NK-92 treated with Interleukin-12 subunit alpha and Interleukin-12 subunit beta, amount 100 ng/mL, for 24 hours (cell line): ENCODE results near the gene DKK3.

ENCODE experiments used
- DNase-seq: peaks from one replicate; lab custom pipeline; 2025; lab: John Stamatoyannopoulos, UW

The DKK3 gene

DNA sequence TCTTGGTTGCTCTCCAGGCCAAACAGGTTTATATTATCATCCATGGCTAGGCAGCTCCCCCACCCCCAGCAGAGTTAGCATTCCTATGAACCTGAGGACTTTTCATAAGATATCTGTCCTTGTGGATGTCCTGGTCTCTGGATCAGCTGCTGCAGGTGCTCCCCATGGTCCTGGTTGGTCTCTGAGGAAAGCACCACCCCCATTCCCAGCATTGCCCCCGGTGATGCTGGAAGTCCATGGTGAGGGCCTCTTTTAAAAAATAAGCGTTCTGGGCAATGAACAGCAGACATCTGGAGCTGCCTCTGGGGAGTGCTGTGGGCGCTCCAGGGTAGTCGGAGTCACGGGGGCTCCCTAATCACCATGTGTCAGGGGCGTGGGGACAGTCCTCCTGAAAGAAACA is 26.6 kb downstream of the DKK3 start:
- no peak for DNase-seq

- DNase-seq: no peak
Measured at GRCh38 chr11:11981364-11981763, 27.1 kb downstream of the DKK3 start.

DNA sequence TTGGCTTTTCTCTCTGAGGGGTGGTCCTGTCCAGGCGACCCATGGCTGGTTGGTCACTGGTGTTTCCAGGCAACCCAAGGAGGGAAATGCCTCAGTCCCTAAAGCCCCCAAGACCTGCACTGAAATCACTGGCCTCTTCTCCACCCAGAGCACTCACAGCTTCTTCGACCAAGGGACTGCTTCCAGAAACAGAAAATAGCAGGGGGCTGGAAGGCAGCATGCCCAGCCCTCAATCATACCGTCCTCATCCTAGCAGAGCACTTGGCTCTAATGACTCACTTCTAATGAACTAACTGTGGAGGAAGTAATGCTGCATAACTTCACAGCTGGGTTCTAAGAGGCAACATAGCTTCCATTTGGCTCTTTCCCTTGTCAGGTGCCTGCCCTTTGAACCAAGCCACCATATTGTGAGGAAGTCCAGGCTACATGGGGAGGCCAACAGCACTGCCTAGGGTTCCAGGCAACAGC is 27.6 kb downstream of the DKK3 start:
- no peak for DNase-seq

DNA sequence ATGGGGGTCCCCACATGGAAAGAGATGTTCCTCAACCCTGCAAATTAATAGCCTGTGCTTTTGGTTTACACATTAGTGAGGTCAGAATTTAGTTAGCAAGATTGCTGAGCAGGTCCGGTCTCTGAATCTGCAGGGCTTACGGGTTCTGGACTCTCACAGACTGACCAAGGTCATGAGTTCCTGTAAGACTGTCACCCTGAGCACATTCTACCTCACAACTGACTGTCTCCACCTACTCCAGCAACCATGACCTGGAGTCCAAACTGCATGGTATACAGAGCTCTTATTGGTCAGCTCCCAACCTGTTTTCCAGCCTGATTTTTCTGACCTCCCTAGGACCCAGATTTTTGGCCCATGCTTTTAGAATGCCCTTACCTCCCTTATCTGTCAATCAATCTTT is 28.2 kb downstream of the DKK3 start:
- DNase-seq: no peak

GRCh38 chr11:11979488-11980117 is 28.8 kb downstream of the DKK3 start:
- no peak for DNase-seq

- DNase-seq: no peak
Measured at GRCh38 chr11:11978792-11979487, 29.5 kb downstream of the DKK3 start.

DNA sequence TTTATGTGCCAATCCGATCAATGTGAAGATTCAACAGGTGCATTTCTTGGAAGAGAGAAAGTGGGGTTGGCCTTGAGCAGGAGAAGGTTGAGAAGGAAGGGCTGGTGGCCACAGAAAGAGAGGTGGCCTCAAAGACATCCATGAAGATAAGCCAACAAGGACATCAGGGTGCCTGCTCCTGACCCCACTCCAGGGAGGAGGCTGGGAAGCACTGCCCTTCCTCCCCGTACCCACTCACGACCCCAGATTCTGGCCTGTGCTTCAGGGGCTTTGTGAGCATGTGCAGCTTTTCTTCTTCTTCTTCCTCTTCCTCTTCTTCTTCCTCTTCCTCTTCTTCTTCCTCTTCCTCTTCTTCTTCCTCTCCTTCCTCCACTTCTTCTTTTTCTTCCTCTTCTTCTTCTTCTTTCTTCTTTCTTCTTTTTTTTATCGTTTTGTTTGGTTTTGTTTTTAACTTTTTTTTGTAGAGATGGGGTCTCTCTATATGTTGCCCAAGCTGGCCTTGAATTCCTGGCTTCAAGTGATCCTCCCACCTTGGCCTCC is 30.3 kb downstream of the DKK3 start:
- DNase-seq: no peak

- DNase-seq: no peak
Measured at GRCh38 chr11:11977206-11977938, 31.1 kb downstream of the DKK3 start.

- DNase-seq: no peak
Measured at GRCh38 chr11:11976481-11977127, 31.8 kb downstream of the DKK3 start.

- DNase-seq: no peak
Measured at GRCh38 chr11:11975201-11976092, 33.0 kb downstream of the DKK3 start.

DNA sequence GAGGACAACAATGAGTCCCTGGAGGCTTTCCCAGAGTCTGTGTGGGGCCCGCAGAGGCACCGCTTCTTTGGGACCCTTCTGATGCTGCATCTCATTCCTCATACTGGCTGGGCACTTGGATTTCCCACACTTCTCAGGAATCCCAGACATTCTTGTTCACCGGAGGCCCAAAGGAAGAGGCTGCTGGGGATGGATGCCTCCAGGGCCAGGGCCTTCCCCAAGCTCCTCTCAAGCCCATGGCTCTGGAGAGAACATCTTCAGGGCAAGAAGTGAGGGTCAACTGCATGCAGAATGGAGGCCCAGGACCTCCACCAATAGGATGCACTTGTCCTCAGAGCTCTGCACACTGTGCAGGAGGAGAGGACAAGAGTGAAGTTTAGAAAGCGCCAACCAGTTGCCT is 34.6 kb downstream of the DKK3 start:
- DNase-seq: no peak

DNA sequence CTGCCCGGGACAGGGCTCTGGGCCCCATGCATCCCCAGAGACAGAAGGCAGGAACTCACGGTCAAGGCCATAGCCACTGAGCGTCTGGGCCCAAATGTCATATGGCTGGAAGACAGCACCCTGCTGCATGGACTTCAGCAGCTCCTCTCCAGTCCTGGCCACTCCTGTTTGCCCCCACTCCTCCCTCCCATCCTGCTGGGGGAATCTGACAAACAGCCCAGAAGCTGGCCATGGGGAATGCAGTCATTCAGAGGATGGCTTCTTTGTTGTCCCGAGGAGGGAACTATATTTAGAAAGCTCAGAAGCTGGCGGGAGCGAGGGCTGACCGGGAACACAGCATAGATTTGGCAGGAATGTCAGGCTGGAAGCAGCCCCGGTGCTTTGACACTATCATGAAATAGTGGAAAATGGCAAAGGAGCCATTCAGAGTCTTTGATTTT is 35.0 kb downstream of the DKK3 start:
- DNase-seq: no peak

DNA sequence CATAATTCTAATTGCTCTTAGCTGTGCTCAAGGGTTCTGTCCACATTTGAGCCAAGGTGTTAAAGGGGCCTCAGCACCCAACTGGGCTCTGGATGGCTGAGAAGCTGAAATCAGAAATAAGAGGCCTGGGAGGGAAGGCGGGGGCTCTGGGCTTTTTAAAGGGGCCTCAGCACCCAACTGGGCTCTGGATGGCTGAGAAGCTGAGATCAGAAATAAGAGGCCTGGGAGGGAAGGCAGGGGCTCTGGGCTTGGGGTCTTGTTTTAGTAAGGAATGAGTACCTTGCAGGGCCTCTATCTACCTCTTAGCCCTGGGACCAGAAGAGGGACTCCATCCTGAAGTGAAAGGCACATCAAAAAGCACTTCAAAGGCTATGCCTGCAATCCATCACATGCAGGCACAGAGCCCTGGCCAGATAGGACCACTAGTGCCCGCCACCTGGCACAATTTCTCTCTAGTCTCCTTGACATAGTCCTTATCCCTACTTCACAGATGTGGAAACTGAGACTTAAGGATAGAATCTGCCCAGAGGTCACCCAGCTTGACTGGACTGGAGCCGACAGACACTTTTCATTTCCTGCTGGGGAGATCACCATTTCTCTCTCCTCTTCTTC is 35.6 kb downstream of the DKK3 start:
- DNase-seq: no peak

- no peak for DNase-seq
Measured at GRCh38 chr11:11971906-11972547, 36.4 kb downstream of the DKK3 start.

DNA sequence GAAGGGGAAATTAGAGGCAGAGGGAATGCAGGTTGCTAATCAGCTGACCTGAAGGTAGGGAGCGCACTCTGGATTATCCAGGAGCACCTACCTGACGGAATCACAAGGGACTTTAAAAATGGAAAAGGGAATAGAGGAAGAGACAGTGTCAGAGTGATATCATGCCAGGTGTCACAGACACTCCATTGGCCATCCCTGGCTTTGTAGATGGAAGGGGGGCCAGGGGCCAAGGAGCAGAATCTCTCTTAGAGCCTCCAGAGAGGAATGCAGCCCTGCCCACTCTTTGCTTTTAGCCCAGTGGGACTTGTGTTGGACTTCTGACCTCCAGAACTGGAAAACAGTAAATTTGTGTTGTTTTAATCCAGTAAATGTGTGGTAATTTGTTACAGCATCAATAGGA is 37.9 kb downstream of the DKK3 start:
- no peak for DNase-seq

DNA sequence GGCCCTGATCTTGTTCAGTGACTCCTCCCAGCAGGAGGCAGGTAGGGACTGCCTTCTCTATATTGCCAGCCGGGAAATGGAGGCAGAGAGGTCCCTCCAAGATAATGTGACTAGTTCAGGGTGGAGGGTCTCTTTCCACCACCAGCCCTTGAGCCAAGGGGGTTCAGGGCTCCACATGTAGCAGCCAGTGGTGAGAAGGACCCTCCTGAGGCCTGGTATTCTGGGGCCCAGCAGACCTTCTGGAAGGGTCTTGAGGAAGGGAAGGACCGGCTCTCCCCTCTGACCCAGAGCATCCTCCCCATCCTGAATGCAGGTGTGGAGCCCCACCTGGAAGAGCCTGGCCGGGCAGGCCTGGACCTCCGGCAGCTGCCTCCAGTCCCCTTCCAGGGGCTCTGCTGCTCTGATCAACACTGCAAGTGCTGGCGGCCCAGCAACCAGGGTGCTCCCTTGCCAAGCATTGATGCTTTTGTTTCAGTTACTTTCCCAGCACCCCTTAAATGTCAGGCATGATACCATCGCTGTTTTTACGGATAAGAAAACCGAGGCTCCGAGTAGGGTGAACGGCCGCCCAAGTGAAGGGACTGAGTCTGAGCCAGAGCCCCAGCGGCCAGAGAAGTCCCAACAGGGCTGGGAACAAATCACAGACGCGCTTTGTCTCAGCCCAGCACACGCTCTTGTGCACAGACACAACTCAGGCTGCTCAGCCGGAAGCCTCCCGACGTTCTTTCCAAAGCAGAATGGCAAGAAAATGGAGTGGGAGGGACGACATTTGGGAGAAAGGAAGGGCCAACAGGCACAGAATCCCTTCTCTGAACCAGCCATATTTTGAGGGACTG is 38.8 kb downstream of the DKK3 start:
- DNase-seq: no peak

GRCh38 chr11:11968511-11969280 is 39.7 kb downstream of the DKK3 start:
- no peak for DNase-seq

DNA sequence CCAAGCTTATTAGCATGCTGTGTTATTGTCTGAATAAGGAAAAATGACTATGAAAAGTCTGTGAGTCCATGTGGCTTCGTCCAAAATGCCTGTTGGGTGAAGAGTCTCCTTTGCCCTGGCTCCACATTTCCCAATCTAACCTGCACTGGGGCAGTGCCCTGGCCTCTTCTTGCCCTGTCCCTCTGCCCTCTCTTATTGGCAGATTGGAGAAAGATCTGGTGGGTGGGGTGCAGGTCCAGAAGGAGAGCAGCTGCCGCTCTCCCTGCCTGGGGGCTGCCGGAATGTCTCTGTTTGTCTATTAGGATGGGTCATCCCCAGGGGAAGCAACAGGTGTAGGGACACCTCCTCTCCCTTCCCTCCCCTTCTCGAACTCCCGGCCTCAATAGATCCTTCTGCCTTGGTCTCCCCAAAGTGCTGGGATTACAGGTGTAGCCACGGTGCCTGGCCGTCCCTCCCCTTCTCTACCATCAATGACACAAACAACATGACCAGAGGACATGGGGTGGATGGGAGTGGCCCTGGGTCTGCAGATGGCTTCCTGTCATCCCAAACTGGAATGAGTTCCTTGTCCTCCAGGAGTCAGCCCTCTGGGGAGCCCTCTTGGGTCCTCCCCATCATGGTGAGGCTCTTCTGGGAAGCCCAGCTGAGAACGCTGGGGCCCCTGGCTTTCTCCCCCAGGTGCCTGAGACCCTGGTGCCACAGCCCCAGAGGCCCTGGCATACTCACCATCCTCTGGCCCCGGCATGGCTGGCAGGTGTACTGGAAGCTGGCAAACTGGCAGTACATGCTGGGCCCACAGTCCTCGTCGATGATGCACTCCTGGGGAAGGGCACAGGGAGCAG is 40.5 kb downstream of the DKK3 start:
- DNase-seq: no peak
